ENCODE results near the gene CDH12. TPM values are rescaled to one million over a fixed set of nuclear protein-coding genes. Genes with fewer than 3 reads are reported as not detected.
A peak's percentile ranks its signal among the peaks of the same experiment; 100 is the strongest.

The CDH12 gene
- total RNA-seq, 4 donors from 2014 or later = not detected

DNA sequence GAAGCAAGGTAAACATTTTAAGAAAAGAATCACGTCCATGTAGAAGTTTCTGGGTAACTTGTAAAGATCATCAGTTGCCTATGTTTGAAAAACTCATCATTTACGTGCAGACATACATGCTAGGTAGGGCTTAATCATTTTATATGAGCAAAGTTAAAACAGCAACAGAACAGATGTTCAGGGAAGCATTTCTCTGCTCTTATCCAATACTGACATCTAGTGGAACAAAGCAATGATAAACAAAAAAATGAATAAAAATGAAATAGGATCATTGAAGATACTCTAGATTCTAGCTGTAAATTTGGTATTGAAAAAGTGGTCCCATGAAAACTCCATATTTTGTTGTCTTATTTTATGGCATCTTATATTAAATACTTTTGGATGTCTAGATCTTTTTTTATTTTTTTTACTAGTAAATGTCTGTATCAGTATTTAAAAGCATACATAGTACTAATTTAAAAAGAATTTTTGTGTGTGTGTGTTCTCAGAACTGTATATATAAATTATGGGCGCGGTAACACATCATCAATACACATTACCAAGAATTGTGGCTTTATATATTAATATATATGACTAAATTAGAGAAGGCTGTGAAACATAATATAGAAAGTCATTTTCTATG lies 1050.2 kb downstream of the CDH12 start:
- TF ChIP-seq, protein P1, sequence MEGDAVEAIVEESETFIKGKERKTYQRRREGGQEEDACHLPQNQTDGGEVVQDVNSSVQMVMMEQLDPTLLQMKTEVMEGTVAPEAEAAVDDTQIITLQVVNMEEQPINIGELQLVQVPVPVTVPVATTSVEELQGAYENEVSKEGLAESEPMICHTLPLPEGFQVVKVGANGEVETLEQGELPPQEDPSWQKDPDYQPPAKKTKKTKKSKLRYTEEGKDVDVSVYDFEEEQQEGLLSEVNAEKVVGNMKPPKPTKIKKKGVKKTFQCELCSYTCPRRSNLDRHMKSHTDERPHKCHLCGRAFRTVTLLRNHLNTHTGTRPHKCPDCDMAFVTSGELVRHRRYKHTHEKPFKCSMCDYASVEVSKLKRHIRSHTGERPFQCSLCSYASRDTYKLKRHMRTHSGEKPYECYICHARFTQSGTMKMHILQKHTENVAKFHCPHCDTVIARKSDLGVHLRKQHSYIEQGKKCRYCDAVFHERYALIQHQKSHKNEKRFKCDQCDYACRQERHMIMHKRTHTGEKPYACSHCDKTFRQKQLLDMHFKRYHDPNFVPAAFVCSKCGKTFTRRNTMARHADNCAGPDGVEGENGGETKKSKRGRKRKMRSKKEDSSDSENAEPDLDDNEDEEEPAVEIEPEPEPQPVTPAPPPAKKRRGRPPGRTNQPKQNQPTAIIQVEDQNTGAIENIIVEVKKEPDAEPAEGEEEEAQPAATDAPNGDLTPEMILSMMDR (IDR thresholded peaks at IDR 0.05) = peak; percentile 13 to 41 (median 21)
- TF ChIP-seq POLR2A (IDR thresholded peaks at IDR 0.05; ENCODE audit: low read depth) (no peak), EP300 (IDR thresholded peaks at IDR 0.05) (no peak), POLR2AphosphoS5 (IDR thresholded peaks at IDR 0.05) (no peak)
- intact Hi-C loops (cut with DNase I) = no loop called here
- Histone ChIP-seq H3K9me3 (no peaks in the 10 kb centered on the region), H3K4me1 (no peaks in the 10 kb centered on the region), H3K4me3 (no peak overlapping the region), H3K27me3 (peaks cover 0 to 4% (median 0%) of the 10 kb centered on the region in 4 donors), H3K27ac (replicated peaks in 1 of 4) (no peak overlapping the region), H3K36me3 (no peaks in the 10 kb centered on the region)
- 25% methylated on average over 4 of the region's 4 CpGs for WGBS
- DNase-seq (ENCODE audit: extremely low spot score) = no peak

DNA sequence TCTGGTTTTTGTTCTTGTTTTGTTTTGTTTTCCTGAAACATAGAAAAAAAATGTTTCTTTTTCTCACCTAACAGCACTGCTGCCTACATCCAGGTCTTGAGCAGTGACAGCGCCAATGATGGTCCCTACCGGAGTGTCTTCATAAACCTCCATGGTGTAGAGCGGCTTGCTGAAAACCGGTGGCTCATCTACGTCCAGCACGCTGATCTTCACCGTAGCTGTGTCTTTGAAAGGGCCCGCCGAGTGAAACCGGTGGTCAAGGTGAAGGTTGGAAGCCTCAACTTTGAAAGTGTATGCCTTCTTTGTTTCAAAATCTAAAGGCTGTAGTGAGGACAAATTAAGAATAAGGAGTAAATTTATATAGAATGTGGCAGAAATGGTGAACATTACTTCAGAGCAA lies 1051.0 kb downstream of the CDH12 start:
- peaks cover 0 to 4% (median 0%) of the 10 kb centered on the region in 4 donors for H3K27me3 ChIP-seq
- H3K9me3 ChIP-seq = no peaks in the 10 kb centered on the region
- H3K4me3 ChIP-seq = no peak overlapping the region
- DNase-seq (ENCODE audit: extremely low spot score) = no peak
- H3K27ac ChIP-seq (replicated peaks in 1 of 4) = no peak overlapping the region
- H3K4me1 ChIP-seq = no peaks in the 10 kb centered on the region
- intact Hi-C loops (cut with DNase I) = no loop called here
- TF ChIP-seq EP300 (IDR thresholded peaks at IDR 0.05) = no peak
- no peak for TF ChIP-seq POLR2A (IDR thresholded peaks at IDR 0.05; ENCODE audit: low read depth)
- no peak for TF ChIP-seq POLR2AphosphoS5 (IDR thresholded peaks at IDR 0.05)
- TF ChIP-seq, protein P1 (IDR thresholded peaks at IDR 0.05) = no peak
- 96% methylated on average over 10 of the region's 10 CpGs for WGBS
- no peaks in the 10 kb centered on the region for H3K36me3 ChIP-seq

DNA sequence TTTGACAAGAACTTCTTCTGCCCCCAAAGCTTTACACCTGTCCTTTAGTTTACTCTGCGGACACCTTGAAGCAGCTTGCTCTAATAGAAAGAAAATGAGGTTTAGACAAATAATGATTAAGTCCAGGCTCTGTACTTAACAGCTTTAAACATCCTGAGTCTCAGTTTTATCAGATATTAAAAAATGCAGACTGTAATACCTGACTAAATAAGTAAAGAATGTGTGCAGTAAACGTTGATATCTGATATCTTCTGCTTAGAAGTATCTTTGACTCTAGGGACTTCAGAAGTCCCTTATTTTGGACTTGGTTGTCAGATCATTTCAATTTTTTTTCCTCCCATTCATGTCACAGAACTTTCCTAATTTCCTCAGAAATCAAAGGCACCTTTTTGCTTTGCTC lies 1060.4 kb downstream of the CDH12 start:
- Histone ChIP-seq H3K36me3 (no peaks in the 10 kb centered on the region), H3K4me1 (no peaks in the 10 kb centered on the region), H3K27ac (replicated peaks in 1 of 4) (no peak overlapping the region), H3K9me3 (no peaks in the 10 kb centered on the region), H3K4me3 (no peak overlapping the region), H3K27me3 (no peaks in the 10 kb centered on the region)
- 59% methylated on average over 2 of the region's 2 CpGs for WGBS
- no peak for DNase-seq (ENCODE audit: extremely low spot score)
- TF ChIP-seq POLR2AphosphoS5 (IDR thresholded peaks at IDR 0.05) = no peak
- no peak for TF ChIP-seq POLR2A (IDR thresholded peaks at IDR 0.05; ENCODE audit: low read depth)
- TF ChIP-seq EP300 (IDR thresholded peaks at IDR 0.05) = no peak
- TF ChIP-seq, protein P1 (IDR thresholded peaks at IDR 0.05) = no peak
- intact Hi-C loops (cut with DNase I) = no loop called here

DNA sequence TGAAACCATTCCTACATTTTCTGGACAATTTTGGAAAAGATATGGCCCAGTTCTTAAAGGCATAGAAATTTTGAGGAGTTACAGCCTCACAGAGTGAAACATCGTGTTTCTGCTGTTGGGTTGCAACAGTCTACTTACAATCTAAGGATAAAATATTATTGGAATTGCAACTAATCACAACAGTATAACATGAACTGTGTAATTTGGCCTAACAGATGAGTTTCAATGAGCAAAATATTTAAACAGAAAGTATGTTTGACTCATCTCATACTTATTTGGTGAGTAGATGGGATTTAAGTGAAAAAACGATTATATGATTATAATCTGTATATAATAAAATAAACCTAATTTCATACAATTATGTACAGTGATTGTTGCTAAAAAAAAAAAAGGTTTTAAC lies 1061.8 kb downstream of the CDH12 start:
- intact Hi-C loops (cut with DNase I) = no loop called here
- Histone ChIP-seq H3K27ac (replicated peaks in 1 of 4) (no peak overlapping the region), H3K9me3 (no peaks in the 10 kb centered on the region), H3K4me3 (no peak overlapping the region), H3K4me1 (no peaks in the 10 kb centered on the region), H3K27me3 (no peaks in the 10 kb centered on the region), H3K36me3 (no peaks in the 10 kb centered on the region)
- DNase-seq (ENCODE audit: extremely low spot score) = no peak
- 71% methylated on average over 2 of the region's 2 CpGs for WGBS
- TF ChIP-seq POLR2A (IDR thresholded peaks at IDR 0.05; ENCODE audit: low read depth) = no peak

DNA sequence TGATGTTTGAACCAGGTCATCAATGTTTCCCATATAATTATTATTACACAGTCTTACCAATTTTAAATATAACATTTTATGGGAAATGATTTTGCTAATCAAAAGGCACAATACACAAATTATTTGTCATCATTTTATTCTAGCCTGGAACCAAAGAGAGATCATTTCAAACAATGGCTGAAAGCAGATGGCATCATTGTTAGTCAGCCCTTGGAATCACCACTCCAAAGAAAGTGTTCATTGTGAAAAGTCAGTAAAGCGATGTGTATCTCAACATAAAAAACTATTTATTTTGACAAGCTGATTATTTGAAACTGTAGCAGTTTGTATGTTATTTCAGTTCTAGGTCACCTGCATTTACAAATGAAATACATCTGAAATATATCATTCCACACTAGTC lies 1068.7 kb downstream of the CDH12 start:
- no peak for TF ChIP-seq POLR2AphosphoS5 (IDR thresholded peaks at IDR 0.05)
- TF ChIP-seq POLR2A (IDR thresholded peaks at IDR 0.05; ENCODE audit: low read depth) = no peak
- TF ChIP-seq, protein P1 (IDR thresholded peaks at IDR 0.05) = no peak
- no peaks in the 10 kb centered on the region for H3K4me1 ChIP-seq
- no peaks in the 10 kb centered on the region for H3K36me3 ChIP-seq
- 92% methylated on average over 1 of the region's 1 CpG for WGBS
- H3K27me3 ChIP-seq = no peaks in the 10 kb centered on the region
- no peaks in the 10 kb centered on the region for H3K9me3 ChIP-seq
- intact Hi-C loops (cut with DNase I) = no loop called here
- no peak overlapping the region for H3K4me3 ChIP-seq
- H3K27ac ChIP-seq (replicated peaks in 1 of 4) = no peak overlapping the region
- DNase-seq (ENCODE audit: extremely low spot score) = no peak
